HepG2 (cell line): ENCODE measurements around the gene RCOR1. TPM values are rescaled to one million over a fixed set of nuclear protein-coding genes. Genes with fewer than 3 reads are reported as not detected.

ENCODE experiments used
- ARNTL ChIP-seq: sonication (generic); formaldehyde crosslinking; IDR thresholded peaks from 2 replicates; pipeline ENCODE4 v1.4.0; 2020; ENCODE audit warnings: mild to moderate bottlenecking, missing genetic modification reagents
- DRAP1 ChIP-seq: IDR thresholded peaks from 2 replicates; pipeline ENCODE4 v1.6.1; 2016; ENCODE audit warnings: missing genetic modification reagents, missing compliant biosample characterization
- E2F2 ChIP-seq: sonication (generic); formaldehyde crosslinking; IDR thresholded peaks from 2 replicates; pipeline ENCODE4 v1.4.0; 2020; ENCODE audit warnings: missing genetic modification reagents, borderline replicate concordance
- EP300 ChIP-seq, 3 experiments: sonication (generic) in 1 of 3; formaldehyde crosslinking in 1 of 3; IDR thresholded peaks; 2 replicates each; pipeline versions ENCODE4 v1.5.1 to v1.6.1; 2011 to 2020; ENCODE audit warnings: low read depth in 2 of 3, low read length in 2 of 3, borderline replicate concordance in 1 of 3, improper control_type of control experiment in 1 of 3, mild to moderate bottlenecking in 1 of 3, missing genetic modification reagents in 1 of 3, moderate library complexity in 1 of 3
- FOXJ3 ChIP-seq: sonication (generic); formaldehyde crosslinking; IDR thresholded peaks from 2 replicates; pipeline ENCODE4 v1.4.0; 2020; ENCODE audit warnings: missing genetic modification reagents, mild to moderate bottlenecking, borderline replicate concordance
- HDAC1 ChIP-seq: sonication (generic); formaldehyde crosslinking; IDR thresholded peaks from 2 replicates; pipeline ENCODE4 v1.5.1; 2020; ENCODE audit warnings: mild to moderate bottlenecking, missing genetic modification reagents
- IRF2 ChIP-seq: IDR thresholded peaks from 2 replicates; pipeline ENCODE4 v1.6.1; 2018; ENCODE audit warnings: missing genetic modification reagents, missing compliant biosample characterization
- KIAA2018 ChIP-seq: sonication (generic); formaldehyde crosslinking; IDR thresholded peaks from 2 replicates; pipeline ENCODE4 v1.5.0; 2020; ENCODE audit warnings: mild to moderate bottlenecking, missing genetic modification reagents, borderline replicate concordance
- MBD4 ChIP-seq: IDR thresholded peaks from 2 replicates; pipeline ENCODE4 v1.6.1; 2012; ENCODE audit warnings: low read length, inconsistent platforms, borderline replicate concordance
- MTF2 ChIP-seq: sonication (generic); formaldehyde crosslinking; IDR thresholded peaks from 2 replicates; pipeline ENCODE4 v1.5.0; 2020; ENCODE audit warnings: missing genetic modification reagents, borderline replicate concordance
- PCBP1 ChIP-seq: fragments of 200-400 bp; formaldehyde crosslinking; IDR thresholded peaks from 2 replicates; pipeline ENCODE4 v1.6.1; 2017; ENCODE audit warnings: mild to moderate bottlenecking, low read depth, low read length, borderline replicate concordance
- SP4 ChIP-seq: sonication (generic); formaldehyde crosslinking; IDR thresholded peaks from 2 replicates; pipeline ENCODE4 v1.8.1; 2023; ENCODE audit warnings: mild to moderate bottlenecking, missing genetic modification reagents
- SUZ12 ChIP-seq: fragments of 150-350 bp; IDR thresholded peaks from 2 replicates; pipeline ENCODE4 v1.6.1; 2014; ENCODE audit warnings: low read depth, low read length
- UBTF ChIP-seq: sonication (generic); formaldehyde crosslinking; IDR thresholded peaks from 2 replicates; pipeline ENCODE4 v1.4.0; 2020; ENCODE audit warnings: mild to moderate bottlenecking, missing genetic modification reagents
- ZMYM4 ChIP-seq: sonication (generic); formaldehyde crosslinking; IDR thresholded peaks from 2 replicates; pipeline ENCODE4 v1.8.1; 2023; ENCODE audit warnings: mild to moderate bottlenecking, missing genetic modification reagents
- ZNF446 ChIP-seq: sonication (generic); formaldehyde crosslinking; IDR thresholded peaks from 2 replicates; pipeline ENCODE4 v1.5.0; 2020; ENCODE audit warnings: mild to moderate bottlenecking, missing genetic modification reagents
- ZNF563 ChIP-seq: sonication (generic); formaldehyde crosslinking; IDR thresholded peaks from 2 replicates; pipeline ENCODE4 v1.8.0; 2022; ENCODE audit warnings: mild to moderate bottlenecking, moderate library complexity, missing genetic modification reagents
- ZNF660 ChIP-seq: sonication (generic); formaldehyde crosslinking; IDR thresholded peaks from 2 replicates; pipeline ENCODE4 v1.5.1; 2020; ENCODE audit warnings: mild to moderate bottlenecking, low read depth, missing genetic modification reagents, borderline replicate concordance
- polyA plus RNA-seq, 8 experiments: library from polyadenylated mRNA; depleted of rRNA in 3 of 8; stranded (reverse) in 7 of 8; unstranded in 1 of 8; fragments of >200 nt; fragmentation: Illumina TruSeq in 4 of 8; extraction: Trizol in 4 of 8; gene quantifications; 2 replicates each; pipeline versions ENCODE4 v1.2.1 to v1.2.3, GENCODE V29; 2011 to 2016; ENCODE audit warnings: low read depth in 4 of 8, missing spikeins in 1 of 8, mixed read lengths in 1 of 8; ENCODE audit not compliant: insufficient read depth in 1 of 8
- total RNA-seq, 5 experiments: library from RNA; depleted of rRNA; stranded (reverse); fragments of >200 nt; fragmentation: Illumina TruSeq; extraction: Trizol; gene quantifications; 2 replicates each; pipeline ENCODE4 v1.2.3, GENCODE V29; 2016; ENCODE audit warnings: low read depth in 1 of 5

Gene RCOR1
- total and polyA plus RNA-seq, 2 of the 13 experiments (the other 11 are each of a cell fraction or from before 2014, with no cell fraction given) = 10.2 to 11.1 TPM

- no peak; the same call in none of the 2 replicates for TF ChIP-seq UBTF (CRISPR knock-in tag)
- peak; percentile 28; the same call in 1 of the 2 replicates for TF ChIP-seq FOXJ3 (CRISPR knock-in tag)
- no peak for TF ChIP-seq E2F2 (CRISPR knock-in tag)
- no peak for TF ChIP-seq KIAA2018 (CRISPR knock-in tag)
- no peak for TF ChIP-seq ZMYM4
- 0 out of 2 replicates have a peak, but pooled peaks have one; percentile 46 for TF ChIP-seq SP4 (CRISPR knock-in tag)
- no peak for TF ChIP-seq PCBP1
- no peak for TF ChIP-seq ZNF660 (CRISPR knock-in tag)
- TF ChIP-seq ZNF446 (CRISPR knock-in tag) = no peak
- no peak for TF ChIP-seq MBD4
- TF ChIP-seq ZNF563 (CRISPR knock-in tag) = peak; percentile 48; the same call in 1 of the 2 replicates
- no peak for TF ChIP-seq MTF2 (CRISPR knock-in tag)
- 0 out of 2 replicates have a peak, but pooled peaks have one; percentile 19 for TF ChIP-seq DRAP1
- TF ChIP-seq EP300 (IDR thresholded peaks at IDR 0.05; ENCODE audit: low read depth in 2 of 2, low read length in 2 of 2) = peak in 1 of 2 experiments; percentile 24; a peak in 1 of 4 replicates
- TF ChIP-seq EP300 (CRISPR knock-in tag; IDR thresholded peaks at IDR 0.05; ENCODE audit: borderline replicate concordance) = no peak; the same call in 1 of the 2 replicates
- no peak for TF ChIP-seq HDAC1 (CRISPR knock-in tag)
- no peak for TF ChIP-seq IRF2
- no peak; the same call in 1 of the 2 replicates for TF ChIP-seq ARNTL (CRISPR knock-in tag)
- TF ChIP-seq SUZ12 = no peak
Measured at GRCh38 chr14:102590667-102591099, 1.8 kb upstream of the RCOR1 start (continued).
